NCI-H748 treated with DMSO at 0.1 percent for 48 hours (cell line): Measurements from ENCODE around the gene UNC13C.

Experiments used
- DNase-seq: peaks from one replicate; lab custom pipeline; 2025; lab: John Stamatoyannopoulos, UW

Gene UNC13C

DNA sequence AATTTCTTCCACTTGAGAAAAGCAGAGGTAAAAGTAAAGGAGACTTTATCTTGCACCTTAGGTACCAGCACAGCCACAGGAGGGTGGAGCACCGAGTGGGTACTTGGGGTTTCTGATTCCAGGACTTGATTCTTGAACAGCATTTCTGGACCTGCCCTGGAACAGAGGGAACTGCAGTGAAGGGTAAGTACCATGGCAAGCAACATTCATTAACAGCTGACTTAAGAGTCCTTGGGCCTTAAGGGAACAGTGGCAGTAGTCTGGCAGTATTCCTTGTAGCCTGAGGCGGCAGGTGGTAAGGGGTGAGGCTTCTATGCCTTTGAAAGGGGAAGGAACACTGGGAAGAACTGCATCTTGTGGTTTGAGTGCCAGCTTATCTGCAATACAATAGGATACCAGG is 666.6 kb downstream of the UNC13C start:
- DNase-seq, result no peak

DNA sequence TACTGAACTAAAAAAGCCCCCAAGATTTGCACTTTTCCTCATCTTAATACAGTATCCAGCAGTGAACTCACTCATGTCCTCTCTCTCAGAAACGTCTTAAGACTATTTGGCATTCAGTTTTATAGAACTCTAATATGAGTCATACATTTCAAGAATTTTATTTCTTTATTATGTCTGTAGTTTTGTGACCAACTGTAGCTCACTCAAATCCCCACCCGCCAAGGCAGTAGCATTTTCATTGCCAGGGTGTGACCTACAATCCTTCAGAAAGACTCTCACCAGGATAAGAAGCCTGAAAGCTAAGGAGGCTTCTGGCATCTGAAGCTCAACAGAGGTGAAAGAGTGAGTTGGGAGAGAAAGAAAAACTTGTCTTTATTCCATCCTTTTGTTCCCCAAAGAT is 681.4 kb downstream of the UNC13C start:
- no peak for DNase-seq

DNA sequence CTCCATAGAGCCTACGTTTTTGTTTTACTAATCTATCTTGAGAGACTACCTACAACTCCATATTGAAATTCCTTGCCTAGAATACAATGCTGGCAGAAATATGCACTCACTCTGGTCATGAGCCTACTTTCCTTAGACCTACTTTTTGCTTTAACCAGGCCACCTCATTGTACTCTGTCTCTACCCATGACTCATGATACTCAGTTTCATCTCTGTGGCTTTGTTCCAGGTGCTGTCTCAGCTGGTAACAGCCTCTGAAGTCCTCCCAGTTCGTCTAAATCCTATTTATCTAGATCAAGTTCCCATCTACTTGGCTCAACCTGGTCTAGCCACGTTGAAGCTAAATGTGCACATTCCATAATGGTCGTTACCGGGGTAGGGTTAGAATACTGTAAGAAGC is 682.1 kb downstream of the UNC13C start:
- no peak for DNase-seq

DNA sequence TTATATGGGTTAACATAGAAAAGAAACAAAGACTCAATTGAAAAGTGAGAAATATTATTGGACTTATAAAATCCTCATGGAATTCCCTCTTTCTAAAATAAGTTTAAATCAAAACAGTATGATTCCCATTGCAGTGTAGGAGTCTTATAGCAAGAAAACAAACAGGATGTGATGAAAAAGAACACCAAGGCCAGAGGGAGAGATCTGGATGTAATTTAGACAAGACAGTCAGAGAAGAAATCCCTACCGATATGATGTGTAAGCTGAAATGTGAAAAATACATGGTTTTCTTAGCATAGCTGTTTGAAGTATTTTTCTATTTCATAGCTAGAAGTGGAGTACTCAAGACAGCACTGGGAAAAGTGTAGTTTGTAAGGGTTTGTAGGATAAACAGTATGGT is 697.0 kb downstream of the UNC13C start:
- no peak for DNase-seq

DNA sequence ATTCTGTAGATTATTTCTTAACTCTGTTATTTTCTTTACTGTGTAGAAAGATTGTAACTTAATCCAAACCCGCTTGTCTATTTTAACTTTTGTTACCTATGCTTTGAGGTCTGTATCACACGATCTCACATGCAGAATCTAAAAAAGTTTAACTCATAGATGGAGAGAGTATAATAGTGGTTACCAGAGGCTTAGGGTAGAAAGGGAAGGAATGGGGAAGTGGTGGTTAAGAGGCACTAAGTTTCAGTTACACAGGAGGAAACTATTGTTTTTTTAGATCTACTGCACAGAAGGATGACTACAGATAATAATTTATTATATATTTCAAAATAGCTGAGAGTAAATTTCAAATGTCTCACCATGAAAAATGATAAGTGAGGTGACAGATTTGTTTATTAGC is 703.3 kb downstream of the UNC13C start:
- DNase-seq, result no peak
